RPMI8226 (cell line): Measurements from ENCODE around the gene XCR1.
"Not testable (repeated sequence)": the region's sequence is repeated elsewhere in the genome, so short reads cannot be mapped to it uniquely, and the experiment has no call there.

Source experiments
- DNase-seq: peaks from one replicate; pipeline ENCODE4 v3.0.0-alpha.2; 2015

XCR1 gene

DNA sequence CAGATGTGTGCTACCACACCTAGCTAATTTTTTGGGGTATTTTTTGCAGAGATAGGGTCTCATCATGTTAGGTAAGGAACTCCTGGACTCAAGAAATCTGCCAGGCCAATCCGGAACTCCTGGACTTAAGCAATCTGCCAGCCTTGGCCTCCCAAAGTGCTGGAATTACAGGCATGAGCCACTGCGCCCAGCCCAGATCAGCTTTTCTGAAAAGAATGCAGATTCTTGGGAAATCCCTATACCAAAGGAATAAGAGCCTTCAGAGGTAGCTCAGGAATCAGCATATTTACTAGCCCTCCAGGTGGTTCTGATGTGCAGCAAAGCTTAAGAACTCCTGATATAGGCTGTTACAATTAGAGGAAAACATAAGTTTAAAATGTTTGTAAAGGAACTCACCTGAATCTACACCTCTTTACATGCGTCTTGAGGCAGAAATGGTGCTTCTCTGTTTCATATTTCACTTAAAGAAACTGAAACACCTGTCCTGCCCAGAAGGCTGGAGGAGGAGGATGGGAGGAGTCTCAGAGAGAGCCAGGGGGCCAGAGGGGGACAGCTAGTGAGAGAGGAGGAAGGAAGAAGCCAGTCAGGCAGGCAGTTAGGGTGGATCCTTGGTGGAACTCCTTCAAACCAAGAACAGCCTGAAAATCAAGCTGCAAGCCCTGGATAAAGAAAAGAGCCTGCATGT lies at the start of gene XCR1:
XCR1 (minus strand) TSS at position 463 of the 685 bp plus-strand sequence. CDS start 5,536 bp downstream, outside the sequence.
- no peak for DNase-seq

DNA sequence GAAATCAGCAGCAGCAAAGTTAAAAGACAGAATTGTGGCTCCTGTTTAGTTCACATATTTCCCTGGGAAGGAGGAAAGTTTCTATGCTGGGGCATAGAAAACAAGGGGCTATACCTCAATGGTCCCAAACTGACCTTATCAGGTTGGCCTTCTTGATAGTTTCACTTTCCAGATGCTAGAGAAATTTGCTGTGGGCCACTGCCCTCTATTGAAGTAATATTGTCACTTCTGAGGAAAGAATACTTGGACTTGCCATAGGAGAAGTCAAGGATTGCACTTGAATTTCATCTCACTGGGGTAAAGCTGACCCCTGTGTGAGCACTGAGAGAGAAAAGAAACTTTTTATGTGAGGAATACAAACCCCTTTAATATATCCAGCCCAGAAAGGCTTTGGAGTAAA lies 49.3 kb upstream of the XCR1 start:
- DNase-seq = peak; percentile 45

- DNase-seq = no peak
Measured at GRCh38 chr3:46075816-46076215, 48.5 kb upstream of the XCR1 start.

GRCh38 chr3:46071222-46071858 lies 44.1 kb upstream of the XCR1 start:
- DNase-seq = no peak

DNA sequence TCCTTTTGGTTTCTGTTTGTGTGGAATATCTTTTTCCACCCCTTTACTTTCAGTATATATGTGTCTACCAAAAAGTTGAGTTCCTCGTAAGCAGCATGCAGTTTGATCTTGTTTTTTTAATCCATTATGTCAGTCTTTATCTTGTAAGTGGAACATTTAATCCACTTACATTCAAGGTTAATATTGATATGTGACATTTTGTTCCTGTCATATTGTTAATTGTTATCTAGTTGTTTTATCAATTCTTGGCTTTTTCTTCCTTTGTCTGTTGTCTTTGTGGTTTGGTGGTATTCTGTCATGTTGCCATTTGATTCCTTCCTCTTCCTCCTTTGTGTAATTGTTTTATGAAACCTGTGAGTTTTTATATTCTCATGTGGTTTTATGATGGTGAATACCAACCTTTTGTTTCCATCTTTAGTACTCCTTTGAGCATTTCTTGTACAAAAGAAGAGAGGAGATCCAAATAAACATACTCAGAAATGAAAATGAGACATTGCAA lies 43.4 kb upstream of the XCR1 start:
- no peak for DNase-seq

DNA sequence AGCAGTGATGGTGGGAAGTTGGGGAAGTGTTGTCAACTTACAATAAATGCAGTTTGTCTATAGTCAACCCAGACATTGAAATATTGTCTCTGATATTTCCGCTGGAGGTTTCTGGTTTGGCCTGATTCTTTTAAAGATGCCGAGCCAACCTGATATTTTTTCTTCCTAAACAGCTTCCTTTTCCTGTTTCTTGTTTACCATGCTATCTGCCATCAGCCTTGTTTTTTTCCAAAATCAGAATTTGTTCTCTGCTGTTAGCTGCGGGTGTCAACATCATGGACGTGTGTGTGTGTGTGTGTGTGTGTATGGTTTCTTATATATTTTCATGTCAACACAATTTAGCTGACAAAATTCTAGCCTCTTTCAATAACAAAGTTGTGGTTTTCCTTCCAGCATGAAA lies 41.2 kb upstream of the XCR1 start:
- no peak for DNase-seq

GRCh38 chr3:46067401-46067800 lies 40.1 kb upstream of the XCR1 start:
- DNase-seq = no peak

DNA sequence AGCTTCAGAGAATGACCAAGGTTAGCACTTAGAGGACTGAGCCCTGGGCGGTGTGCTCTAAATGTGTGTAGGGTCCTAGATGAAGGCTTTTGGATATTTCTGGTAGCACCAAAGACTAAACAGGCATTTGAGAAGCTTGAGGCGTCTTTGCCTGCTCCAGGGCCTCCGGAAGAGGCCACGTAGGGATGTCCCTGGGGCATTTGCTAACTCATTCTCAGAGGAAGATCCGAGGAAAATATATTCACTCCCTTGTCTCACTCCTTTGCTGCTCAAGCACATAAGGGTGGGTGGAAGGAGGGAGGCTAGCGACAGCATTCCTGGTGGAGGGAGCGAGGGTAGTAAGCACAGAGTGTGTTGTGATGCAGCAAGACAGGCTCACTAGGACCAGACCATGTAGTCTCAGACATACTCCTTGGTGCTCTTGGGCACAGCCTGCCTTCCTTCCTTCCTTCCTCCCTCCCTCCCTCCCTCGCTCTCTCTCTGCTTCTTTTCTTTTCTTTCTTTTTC lies 38.5 kb upstream of the XCR1 start:
- no peak for DNase-seq

DNA sequence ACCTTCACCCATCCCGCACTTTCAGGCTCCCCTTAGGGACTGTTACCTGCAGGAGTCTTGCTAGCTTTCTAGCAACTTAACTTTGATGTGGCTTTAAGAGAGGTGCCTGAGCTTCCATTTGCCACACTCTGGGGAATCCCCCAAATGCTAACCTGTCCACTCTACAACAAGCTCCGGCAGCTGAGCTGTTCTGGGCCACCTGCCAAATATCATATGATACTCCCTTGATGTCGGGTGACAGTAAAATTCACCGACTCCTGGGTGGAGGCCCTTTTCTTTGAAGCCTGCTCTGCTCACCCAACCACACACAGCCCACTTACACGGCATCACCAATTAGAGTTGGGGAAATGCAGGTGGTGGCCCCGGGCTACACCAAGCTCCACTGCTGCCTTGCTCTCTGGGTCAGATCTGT lies 38.0 kb upstream of the XCR1 start:
- DNase-seq = peak; percentile 93

DNA sequence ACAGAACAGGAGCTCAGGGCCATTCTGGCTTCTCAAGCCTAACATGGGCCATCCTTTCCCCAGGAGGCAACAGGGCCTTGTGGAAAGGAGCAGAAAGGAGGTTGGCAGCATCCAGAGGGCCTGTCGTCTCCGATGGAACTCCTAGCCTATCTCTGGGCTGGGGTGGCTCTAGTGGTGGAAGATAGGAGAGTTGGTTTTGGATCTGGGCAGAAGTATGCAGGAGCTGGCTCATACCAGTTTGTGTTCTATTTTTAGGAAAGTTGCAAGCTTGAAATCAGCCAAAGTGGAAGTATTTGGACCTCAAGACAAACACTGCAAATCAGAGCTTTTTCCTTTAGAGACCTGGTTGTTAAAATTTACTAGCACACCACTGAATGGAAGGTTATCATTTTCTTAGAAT lies 35.4 kb upstream of the XCR1 start:
- DNase-seq = no peak

GRCh38 chr3:46061887-46062286 lies 34.6 kb upstream of the XCR1 start:
- no peak for DNase-seq

GRCh38 chr3:46061108-46061720 lies 33.9 kb upstream of the XCR1 start:
- no peak for DNase-seq

GRCh38 chr3:46060551-46060950 lies 33.3 kb upstream of the XCR1 start:
- no peak for DNase-seq

DNA sequence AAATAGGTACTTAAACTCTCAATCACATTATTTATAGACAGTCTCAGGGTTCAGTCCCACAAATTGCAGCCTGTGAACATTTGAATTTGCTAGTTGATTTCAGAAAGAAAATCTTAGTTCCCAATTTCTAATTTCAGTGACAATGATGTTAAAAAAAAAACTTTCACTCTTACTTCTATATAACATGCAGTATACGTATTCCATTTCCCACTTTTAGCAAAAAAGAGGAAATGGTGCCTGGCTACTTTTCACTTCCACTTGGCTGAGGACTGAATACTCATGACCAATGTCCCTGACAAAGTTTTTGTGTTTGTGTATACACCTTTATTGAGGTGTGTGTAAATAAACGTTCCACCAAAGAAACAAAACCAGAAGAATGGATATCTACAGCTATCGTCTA lies 32.1 kb upstream of the XCR1 start:
- DNase-seq = peak; percentile 36

DNA sequence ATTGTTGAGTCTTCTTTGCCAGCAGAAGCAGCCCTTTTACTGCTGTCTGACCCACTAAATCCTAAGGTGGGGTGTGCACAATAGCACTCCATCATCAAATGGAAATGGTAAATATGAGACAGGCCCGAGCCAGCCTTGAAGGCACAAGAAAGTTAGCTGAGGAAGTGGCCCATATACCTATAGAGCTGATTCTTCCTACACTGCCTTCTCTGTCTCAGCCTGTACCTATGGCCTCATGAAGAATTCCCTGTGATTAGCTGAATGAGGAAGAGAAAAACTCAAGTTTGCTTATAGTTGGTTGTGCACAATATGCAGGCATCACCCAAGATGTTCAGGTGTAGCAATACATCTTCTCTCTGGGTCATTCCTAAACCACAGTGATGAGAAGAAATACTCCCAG lies 31.7 kb upstream of the XCR1 start:
- no peak for DNase-seq

DNA sequence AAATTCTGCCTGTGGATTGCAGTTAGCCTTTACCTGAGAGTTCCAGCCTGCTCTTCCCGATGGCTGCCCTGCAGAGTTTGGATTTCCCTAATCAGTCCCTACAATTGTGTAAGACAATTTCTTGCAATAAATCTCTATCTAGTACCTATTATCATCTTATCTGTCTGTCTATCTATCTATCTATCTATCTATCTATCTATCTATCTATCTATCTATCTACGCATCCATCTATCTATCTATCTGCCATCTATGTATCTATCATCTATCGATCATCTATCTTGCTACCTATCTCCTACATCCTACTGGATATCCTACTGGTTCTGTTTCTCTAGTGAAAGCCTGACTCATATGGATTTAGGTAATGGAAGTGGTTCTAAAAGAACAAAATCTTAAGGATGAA lies 30.4 kb upstream of the XCR1 start:
- DNase-seq = no peak

DNA sequence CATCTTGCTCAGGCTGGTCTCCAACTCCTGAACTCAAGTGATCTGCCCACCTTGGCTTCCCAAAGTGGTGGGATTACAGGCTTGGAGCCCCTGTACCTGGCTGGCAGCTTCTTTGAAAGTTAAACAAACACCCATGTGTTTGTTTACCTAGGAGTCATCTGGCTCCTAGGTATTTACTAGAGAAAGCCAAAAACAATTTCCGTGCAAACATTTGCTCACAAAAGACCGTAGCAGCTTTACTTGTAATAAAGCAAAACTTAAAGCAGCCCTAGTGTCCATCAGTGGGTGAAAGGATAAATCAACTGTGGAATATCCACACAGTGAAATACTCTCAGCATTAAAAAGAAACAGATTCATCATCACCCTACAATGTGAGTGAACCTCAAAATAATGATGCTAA lies 29.4 kb upstream of the XCR1 start:
- DNase-seq = no peak

GRCh38 chr3:46053761-46054515 lies 26.7 kb upstream of the XCR1 start:
- DNase-seq = not testable (repeated sequence)

DNA sequence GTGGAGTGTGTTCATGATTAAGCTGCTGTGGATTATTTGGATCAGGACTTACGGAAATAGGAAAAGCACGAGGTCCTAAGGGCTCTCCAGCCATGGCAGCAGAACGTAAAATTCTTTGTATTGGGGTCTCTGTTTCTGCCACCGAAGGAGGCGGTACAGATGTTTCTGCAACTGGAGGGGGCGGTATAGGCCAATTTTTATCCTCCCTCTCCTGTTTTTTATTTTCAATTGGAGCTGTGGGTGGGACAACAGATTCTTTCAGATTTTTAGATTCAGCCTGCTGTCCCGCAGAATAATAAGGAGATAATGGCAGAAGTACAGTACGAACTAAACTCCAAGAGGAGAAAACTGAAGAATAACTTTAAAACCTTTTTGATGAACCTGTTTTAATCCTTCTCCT lies 26.0 kb upstream of the XCR1 start:
- DNase-seq = not testable (repeated sequence)

DNA sequence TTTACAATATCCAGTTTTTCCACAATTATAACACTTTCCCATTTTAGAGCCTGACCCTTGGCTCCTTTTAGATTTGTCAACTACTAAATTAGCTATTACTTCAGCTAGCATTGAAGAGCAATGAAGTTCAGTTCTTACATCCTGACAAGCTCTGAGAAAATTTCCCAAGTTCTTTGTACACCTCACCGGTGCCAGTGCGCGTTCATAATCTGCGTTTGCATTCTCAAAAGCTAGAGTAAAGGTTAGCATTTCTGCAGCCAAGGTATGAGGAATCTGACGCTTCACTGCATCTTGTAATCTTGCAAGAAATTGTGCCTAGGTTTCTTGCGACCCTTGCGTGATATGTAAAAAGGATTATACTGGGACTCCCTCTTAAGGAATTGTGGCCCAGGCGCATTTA lies 25.2 kb upstream of the XCR1 start:
- no peak for DNase-seq

GRCh38 chr3:46049093-46049492 lies 21.8 kb upstream of the XCR1 start:
- DNase-seq = no peak

DNA sequence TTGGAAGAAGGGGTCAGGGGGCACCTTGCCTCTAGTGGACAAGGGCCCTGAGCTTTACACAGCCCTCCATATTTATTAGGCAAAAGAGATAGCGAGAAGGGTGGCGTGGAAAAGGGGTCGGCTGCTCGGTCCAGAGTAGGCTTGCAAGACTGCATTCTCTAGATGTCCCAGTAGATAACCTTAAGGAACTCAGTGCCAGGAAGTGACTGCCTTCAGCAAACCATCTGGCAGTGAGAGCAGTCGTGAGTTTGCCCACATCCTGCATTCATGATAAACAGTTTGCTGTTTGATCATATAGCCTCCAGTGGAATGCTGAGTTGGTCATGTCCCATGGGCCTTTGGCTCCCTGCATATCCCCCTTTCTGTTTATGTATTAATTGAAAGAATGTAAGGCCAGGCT lies 18.9 kb upstream of the XCR1 start:
- not testable (repeated sequence) for DNase-seq

DNA sequence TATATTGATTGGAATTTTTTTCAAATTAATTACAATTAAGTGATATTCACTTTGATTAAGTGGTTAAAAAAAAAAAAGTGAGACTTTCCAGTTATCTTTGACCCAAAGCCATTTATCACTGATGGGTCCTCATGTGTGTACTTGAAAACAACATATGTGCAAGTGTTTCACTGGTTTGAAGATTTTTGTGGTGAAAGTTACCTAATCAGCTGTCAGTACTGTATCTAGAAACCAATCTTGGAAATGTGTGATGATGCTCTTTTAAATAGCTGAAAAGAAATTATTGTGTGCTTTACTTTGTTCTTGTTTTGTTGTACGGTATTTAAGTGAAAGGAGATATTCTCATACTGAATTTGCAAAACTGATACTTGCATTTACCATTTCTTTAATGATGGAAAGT lies 11.6 kb upstream of the XCR1 start:
- no peak for DNase-seq
